Osteoblast (primary cell): ENCODE data around the gene TBX19. TPM values are rescaled to one million over a fixed set of nuclear protein-coding genes. Genes with fewer than 3 reads are reported as not detected.

Experiments
- DNase-seq: peaks from one replicate; pipeline ENCODE4 v3.0.0; 2011; ENCODE audit warnings: low spot score, mixed read lengths; ENCODE audit not compliant: insufficient read length; ENCODE audit errors: missing footprints
- H2AFZ ChIP-seq: 2 replicates; pipeline ENCODE4 v1.6.0; 2011; ENCODE audit warnings: mild to moderate bottlenecking, low read length
- H3K27ac ChIP-seq: 2 replicates; pipeline ENCODE4 v1.5.1; 2011; ENCODE audit warnings: mild to moderate bottlenecking, low read depth, low read length, moderate library complexity
- H3K27me3 ChIP-seq: 2 replicates; pipeline ENCODE4 v1.6.0; 2012; ENCODE audit warnings: mild to moderate bottlenecking, control low read depth, inconsistent platforms, low read length, moderate library complexity; ENCODE audit not compliant: insufficient read depth
- H3K36me3 ChIP-seq: 2 replicates; pipeline ENCODE4 v1.5.1; 2011; ENCODE audit warnings: mild to moderate bottlenecking, low read length, control low read depth, moderate library complexity; ENCODE audit not compliant: insufficient read depth
- H3K4me1 ChIP-seq: 2 replicates; pipeline ENCODE4 v1.5.1; 2011; ENCODE audit warnings: mild to moderate bottlenecking, low read length, control low read depth, moderate library complexity; ENCODE audit not compliant: insufficient read depth
- H3K4me2 ChIP-seq: 2 replicates; pipeline ENCODE4 v1.6.0; 2011; ENCODE audit warnings: mild to moderate bottlenecking, low read length; ENCODE audit not compliant: insufficient read depth
- H3K4me3 ChIP-seq: fragments of 200-600 bp; sonication (generic); 3 replicates; pipeline ENCODE4 v1.5.1; 2012; ENCODE audit warnings: mild to moderate bottlenecking, low read length, inconsistent platforms; ENCODE audit not compliant: insufficient read depth
- H3K79me2 ChIP-seq: 2 replicates; pipeline ENCODE4 v1.6.0; 2012; ENCODE audit warnings: mild to moderate bottlenecking, low read length, control low read depth, inconsistent platforms; ENCODE audit not compliant: insufficient read depth
- H3K9me3 ChIP-seq: 2 replicates; pipeline ENCODE4 v1.5.1; 2011; ENCODE audit warnings: low read depth, low read length, control low read depth
- H4K20me1 ChIP-seq: 2 replicates; pipeline ENCODE4 v1.6.0; 2012; ENCODE audit warnings: mild to moderate bottlenecking, low read length, control low read depth; ENCODE audit not compliant: insufficient read depth
- total RNA-seq: library from RNA; depleted of rRNA; stranded (reverse); fragments of >200 nt; gene quantifications from 2 replicates; pipeline ENCODE4 v1.2.3, GENCODE V29; 2012
- TF ChIP-seq, protein P1 (sequence below): IDR thresholded peaks from 2 replicates; pipeline ENCODE4 v1.5.1; 2011; ENCODE audit warnings: mild to moderate bottlenecking, low read depth, low read length, moderate library complexity; ENCODE audit errors: extremely low read depth

TBX19 gene
- total RNA-seq, 1 donor = 1.1 TPM

DNA sequence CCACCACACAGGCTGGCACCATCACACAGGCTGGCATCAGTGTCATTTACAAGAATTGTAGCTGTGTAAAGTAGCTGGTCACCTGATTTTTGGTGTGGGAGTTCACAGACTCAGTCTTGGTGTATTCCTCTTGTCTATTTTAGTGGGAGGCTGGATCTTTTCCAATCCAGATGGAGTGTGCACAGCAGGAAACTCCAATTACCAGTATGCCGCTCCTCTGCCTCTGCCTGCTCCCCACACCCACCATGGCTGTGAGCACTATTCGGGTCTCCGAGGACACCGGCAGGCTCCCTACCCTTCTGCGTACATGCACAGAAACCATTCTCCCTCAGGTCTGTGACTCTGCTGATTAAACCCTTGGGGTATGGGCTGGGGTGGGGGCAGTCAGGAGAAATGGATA, 24.2 kb downstream of the TBX19 start:
- no peaks in the 10 kb centered on the region for H4K20me1 ChIP-seq
- peaks cover 11% of the 10 kb centered on the region for H3K4me1 ChIP-seq
- H2AFZ ChIP-seq = no peak overlapping the region
- H3K27me3 ChIP-seq = no peaks in the 10 kb centered on the region
- H3K36me3 ChIP-seq = no peaks in the 10 kb centered on the region
- H3K9me3 ChIP-seq = no peaks in the 10 kb centered on the region
- H3K4me2 ChIP-seq = no peak overlapping the region
- no peak overlapping the region for H3K27ac ChIP-seq
- H3K79me2 ChIP-seq = no peaks in the 10 kb centered on the region
- no peak for DNase-seq
- H3K4me3 ChIP-seq = no peak overlapping the region
- TF ChIP-seq, protein P1, sequence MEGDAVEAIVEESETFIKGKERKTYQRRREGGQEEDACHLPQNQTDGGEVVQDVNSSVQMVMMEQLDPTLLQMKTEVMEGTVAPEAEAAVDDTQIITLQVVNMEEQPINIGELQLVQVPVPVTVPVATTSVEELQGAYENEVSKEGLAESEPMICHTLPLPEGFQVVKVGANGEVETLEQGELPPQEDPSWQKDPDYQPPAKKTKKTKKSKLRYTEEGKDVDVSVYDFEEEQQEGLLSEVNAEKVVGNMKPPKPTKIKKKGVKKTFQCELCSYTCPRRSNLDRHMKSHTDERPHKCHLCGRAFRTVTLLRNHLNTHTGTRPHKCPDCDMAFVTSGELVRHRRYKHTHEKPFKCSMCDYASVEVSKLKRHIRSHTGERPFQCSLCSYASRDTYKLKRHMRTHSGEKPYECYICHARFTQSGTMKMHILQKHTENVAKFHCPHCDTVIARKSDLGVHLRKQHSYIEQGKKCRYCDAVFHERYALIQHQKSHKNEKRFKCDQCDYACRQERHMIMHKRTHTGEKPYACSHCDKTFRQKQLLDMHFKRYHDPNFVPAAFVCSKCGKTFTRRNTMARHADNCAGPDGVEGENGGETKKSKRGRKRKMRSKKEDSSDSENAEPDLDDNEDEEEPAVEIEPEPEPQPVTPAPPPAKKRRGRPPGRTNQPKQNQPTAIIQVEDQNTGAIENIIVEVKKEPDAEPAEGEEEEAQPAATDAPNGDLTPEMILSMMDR = no peak

DNA sequence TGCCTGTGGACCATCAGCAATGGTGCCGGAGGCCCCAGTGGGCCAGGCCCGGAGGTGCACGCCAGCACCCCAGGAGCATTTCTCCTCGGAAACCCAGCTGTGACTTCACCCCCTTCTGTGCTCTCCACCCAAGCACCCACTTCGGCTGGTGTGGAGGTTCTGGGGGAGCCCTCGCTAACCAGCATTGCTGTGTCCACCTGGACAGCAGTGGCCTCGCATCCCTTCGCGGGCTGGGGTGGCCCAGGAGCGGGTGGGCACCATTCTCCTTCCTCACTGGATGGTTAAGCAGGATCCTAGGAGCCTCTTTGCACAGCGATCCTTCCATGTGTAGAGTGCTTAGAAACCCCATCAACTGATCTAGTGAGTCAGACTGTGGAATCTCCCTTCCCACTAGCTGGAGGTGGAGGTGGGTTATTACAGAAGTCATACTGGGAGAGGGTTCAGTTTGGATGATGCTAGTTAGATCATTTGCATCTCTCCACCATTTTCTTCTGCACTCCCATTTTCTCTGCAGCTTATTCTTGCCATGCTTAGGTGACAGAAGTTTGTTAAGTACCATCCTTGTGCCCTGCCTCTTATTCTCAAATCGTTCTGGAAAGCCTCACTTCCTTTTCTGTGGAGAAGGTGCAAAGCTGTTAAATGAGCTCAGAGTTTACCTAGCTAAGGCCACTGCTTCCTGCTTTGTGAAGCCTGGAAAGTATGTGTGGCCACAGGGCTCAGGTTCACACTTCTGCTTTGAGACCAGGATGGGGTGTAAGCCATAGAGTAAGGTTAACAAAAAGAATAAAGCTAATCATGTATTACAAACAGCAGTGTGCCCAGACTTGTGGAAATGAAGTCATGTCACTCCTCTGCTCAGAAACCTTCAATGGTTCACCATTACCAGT, 32.3 kb downstream of the TBX19 start:
- H3K9me3 ChIP-seq = no peaks in the 10 kb centered on the region
- no peaks in the 10 kb centered on the region for H3K36me3 ChIP-seq
- TF ChIP-seq, protein P1 = no peak
- H3K4me3 ChIP-seq = no peak overlapping the region
- no peak for DNase-seq
- H3K4me2 ChIP-seq = no peak overlapping the region
- no peaks in the 10 kb centered on the region for H3K27me3 ChIP-seq
- H3K4me1 ChIP-seq = no peaks in the 10 kb centered on the region
- H3K27ac ChIP-seq = no peak overlapping the region
- no peaks in the 10 kb centered on the region for H3K79me2 ChIP-seq
- H4K20me1 ChIP-seq = no peaks in the 10 kb centered on the region
- H2AFZ ChIP-seq = no peak overlapping the region

DNA sequence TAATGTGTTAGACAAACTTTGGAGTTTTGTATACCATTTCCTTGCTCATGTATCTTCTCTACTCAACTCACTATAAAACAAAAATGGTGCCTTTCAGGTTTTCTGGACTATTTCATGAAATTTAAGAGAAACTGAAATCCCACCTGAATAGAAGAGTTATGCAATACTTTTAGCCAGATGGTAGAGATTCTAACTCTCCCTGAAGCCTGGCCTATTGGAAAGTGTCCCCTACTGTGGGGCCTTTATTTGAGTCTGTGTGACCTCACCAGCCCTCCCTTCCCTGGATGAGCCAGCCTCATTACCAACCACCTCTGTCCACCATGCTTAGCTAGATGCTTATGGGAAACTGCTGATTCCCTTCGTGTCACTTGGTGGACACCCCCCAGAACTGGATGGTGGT, 35.5 kb downstream of the TBX19 start:
- TF ChIP-seq, protein P1 = no peak
- Histone ChIP-seq H3K27me3 (no peaks in the 10 kb centered on the region), H3K36me3 (no peaks in the 10 kb centered on the region), H3K4me2 (no peak overlapping the region), H3K27ac (no peak overlapping the region), H3K79me2 (no peaks in the 10 kb centered on the region), H2AFZ (no peak overlapping the region), H3K4me1 (peaks cover 2% of the 10 kb centered on the region), H3K4me3 (no peak overlapping the region), H4K20me1 (no peaks in the 10 kb centered on the region), H3K9me3 (no peaks in the 10 kb centered on the region)
- no peak for DNase-seq

DNA sequence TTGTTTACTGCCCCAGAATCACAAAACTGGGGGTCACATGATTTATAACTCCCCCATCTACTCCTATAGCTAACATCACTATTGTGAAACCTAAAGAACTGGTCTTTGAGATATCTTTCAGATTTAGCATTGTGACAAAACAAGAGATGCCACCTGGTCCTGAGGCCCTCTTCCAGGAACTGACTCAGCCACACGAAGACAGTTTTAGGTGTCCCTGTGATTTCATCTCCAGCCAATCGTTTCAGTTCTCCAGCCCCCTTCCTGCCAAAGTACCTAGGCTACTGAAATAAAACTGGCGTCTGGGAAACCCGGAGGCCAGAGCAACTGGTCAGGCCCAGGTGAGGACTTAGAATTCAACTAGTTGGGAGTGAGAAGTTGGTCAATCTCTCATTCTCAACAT, 36.6 kb downstream of the TBX19 start:
- Histone ChIP-seq H3K79me2 (no peaks in the 10 kb centered on the region), H3K27ac (no peak overlapping the region), H3K4me1 (peaks cover 3% of the 10 kb centered on the region), H4K20me1 (no peaks in the 10 kb centered on the region), H3K27me3 (no peaks in the 10 kb centered on the region), H2AFZ (no peak overlapping the region), H3K36me3 (no peaks in the 10 kb centered on the region), H3K4me2 (no peak overlapping the region), H3K4me3 (no peak overlapping the region), H3K9me3 (no peaks in the 10 kb centered on the region)
- TF ChIP-seq, protein P1 = no peak
- no peak for DNase-seq
